ENCODE measurements around the gene RNF150.

Gene RNF150

DNA sequence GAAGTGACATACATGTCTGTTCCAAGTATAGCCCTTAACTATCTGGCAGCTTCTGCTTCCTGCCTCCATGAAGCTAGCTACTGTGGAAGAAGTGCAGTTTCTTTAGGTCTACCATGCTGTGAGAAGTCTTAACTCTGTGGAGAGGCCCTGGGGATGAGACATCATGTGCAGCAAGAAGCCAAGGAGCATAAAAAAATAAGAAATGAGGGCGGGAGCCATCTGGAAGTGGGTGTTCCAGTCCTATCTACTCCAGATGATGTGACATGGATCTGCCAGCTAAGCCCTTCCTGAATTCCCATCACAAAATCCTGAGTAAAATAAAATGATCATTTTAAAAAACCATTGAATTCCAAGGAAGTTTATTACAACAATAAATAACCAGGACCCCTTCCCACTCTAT, 289.2 kb downstream of the RNF150 start:
- TF ChIP-seq ZNF8 (CRISPR knock-in tag; IDR thresholded peaks at IDR 0.05) (no peak), ZNF70 (CRISPR knock-in tag; IDR thresholded peaks at IDR 0.05) (no peak), PPARA (CRISPR knock-in tag; IDR thresholded peaks at IDR 0.05; ENCODE audit: borderline replicate concordance) (no peak)
- no peak for ATAC-seq

DNA sequence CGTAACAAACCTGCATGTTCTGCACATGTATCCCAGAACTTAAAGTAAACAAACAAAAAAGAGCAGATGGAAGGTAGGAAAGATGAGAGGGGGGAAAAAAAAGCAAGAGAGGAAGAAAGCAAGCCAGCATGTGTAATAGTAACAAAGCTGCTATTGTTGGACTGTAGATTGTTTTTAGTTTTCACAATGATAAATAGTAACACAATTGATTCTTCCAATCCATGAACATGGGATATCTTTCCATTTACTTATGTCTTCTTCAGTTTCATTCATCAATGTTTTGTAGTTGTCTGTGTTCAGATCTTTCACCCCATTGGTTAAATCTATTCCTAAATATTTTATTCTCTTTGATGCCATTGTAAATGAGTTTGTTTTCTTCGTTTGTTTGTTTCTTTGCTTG, 292.1 kb downstream of the RNF150 start:
- no peak for ATAC-seq
- TF ChIP-seq ZNF8 (CRISPR knock-in tag; IDR thresholded peaks at IDR 0.05) = no peak
- no peak for TF ChIP-seq PPARA (CRISPR knock-in tag; IDR thresholded peaks at IDR 0.05; ENCODE audit: borderline replicate concordance)
- TF ChIP-seq TOX (CRISPR knock-in tag; IDR thresholded peaks at IDR 0.05; ENCODE audit: borderline replicate concordance) = no peak
- no peak for TF ChIP-seq TCF4 (CRISPR knock-in tag; IDR thresholded peaks at IDR 0.05; ENCODE audit: borderline replicate concordance)
- TF ChIP-seq ZC3H10 (CRISPR knock-in tag; IDR thresholded peaks at IDR 0.05) = no peak

DNA sequence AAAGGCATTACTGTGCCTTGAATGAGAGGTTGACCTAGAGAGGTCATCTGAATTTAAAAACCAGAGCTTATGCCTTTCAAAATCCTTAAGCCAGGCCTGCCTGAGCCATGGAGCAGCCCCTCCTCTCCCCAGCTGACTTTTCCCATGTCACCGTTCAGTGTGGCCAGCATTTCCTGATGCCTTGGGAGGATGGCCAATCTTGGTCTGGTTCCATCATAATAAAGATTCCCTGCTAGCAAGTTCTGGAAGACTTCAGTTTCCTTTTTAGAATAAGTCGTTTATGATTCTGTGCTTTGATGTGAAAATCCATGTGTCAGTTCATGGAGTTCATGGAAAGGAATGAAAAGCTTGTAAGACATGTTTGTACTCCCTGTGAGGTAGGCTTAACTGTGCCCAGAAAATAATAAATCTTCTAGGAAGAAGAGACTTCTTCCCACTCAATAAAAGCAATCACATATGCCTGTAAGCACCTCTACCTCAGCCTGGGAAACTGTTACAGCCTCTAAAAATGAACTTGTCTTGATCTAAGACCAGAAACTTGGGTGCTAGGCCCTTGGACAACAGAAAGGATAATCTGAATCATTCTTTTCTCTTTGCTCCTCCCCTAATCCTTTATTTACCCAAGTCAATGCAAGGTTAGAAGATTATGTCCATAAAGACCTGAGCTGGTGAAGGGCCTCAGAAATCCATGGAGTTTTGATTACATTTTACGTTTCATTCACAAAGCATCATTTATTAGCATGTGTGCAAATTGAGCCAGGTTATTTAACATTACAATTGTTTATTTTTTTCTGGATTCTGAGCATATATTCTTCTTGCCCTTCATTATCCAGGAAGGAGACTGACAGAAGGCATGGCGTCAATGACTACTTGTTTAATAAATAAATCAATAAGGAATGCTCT, 293.1 kb downstream of the RNF150 start:
- no peak for ATAC-seq
- TF ChIP-seq, protein P1, sequence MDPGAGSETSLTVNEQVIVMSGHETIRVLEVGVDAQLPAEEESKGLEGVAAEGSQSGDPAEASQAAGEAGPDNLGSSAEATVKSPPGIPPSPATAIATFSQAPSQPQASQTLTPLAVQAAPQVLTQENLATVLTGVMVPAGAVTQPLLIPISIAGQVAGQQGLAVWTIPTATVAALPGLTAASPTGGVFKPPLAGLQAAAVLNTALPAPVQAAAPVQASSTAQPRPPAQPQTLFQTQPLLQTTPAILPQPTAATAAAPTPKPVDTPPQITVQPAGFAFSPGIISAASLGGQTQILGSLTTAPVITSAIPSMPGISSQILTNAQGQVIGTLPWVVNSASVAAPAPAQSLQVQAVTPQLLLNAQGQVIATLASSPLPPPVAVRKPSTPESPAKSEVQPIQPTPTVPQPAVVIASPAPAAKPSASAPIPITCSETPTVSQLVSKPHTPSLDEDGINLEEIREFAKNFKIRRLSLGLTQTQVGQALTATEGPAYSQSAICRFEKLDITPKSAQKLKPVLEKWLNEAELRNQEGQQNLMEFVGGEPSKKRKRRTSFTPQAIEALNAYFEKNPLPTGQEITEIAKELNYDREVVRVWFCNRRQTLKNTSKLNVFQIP (CRISPR knock-in tag; IDR thresholded peaks at IDR 0.05; ENCODE audit: borderline replicate concordance, low read depth) = no peak
- TF ChIP-seq ESRRG (CRISPR knock-in tag; IDR thresholded peaks at IDR 0.05) = no peak
- TF ChIP-seq, protein P2, sequence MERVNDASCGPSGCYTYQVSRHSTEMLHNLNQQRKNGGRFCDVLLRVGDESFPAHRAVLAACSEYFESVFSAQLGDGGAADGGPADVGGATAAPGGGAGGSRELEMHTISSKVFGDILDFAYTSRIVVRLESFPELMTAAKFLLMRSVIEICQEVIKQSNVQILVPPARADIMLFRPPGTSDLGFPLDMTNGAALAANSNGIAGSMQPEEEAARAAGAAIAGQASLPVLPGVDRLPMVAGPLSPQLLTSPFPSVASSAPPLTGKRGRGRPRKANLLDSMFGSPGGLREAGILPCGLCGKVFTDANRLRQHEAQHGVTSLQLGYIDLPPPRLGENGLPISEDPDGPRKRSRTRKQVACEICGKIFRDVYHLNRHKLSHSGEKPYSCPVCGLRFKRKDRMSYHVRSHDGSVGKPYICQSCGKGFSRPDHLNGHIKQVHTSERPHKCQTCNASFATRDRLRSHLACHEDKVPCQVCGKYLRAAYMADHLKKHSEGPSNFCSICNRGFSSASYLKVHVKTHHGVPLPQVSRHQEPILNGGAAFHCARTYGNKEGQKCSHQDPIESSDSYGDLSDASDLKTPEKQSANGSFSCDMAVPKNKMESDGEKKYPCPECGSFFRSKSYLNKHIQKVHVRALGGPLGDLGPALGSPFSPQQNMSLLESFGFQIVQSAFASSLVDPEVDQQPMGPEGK (CRISPR knock-in tag; IDR thresholded peaks at IDR 0.05; ENCODE audit: borderline replicate concordance) = no peak
- TF ChIP-seq CSDC2 (CRISPR knock-in tag; IDR thresholded peaks at IDR 0.05) = no peak
- TF ChIP-seq, protein P3, sequence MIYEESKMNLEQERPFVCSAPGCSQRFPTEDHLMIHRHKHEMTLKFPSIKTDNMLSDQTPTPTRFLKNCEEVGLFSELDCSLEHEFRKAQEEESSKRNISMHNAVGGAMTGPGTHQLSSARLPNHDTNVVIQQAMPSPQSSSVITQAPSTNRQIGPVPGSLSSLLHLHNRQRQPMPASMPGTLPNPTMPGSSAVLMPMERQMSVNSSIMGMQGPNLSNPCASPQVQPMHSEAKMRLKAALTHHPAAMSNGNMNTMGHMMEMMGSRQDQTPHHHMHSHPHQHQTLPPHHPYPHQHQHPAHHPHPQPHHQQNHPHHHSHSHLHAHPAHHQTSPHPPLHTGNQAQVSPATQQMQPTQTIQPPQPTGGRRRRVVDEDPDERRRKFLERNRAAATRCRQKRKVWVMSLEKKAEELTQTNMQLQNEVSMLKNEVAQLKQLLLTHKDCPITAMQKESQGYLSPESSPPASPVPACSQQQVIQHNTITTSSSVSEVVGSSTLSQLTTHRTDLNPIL (CRISPR knock-in tag; IDR thresholded peaks at IDR 0.05; ENCODE audit: low read depth) = no peak
- TF ChIP-seq PPARA (CRISPR knock-in tag; IDR thresholded peaks at IDR 0.05; ENCODE audit: borderline replicate concordance) = no peak
- TF ChIP-seq OSR1 (CRISPR knock-in tag; IDR thresholded peaks at IDR 0.05) = no peak
- TF ChIP-seq SNAI2 (CRISPR knock-in tag; IDR thresholded peaks at IDR 0.05) = no peak
- TF ChIP-seq BACH2 (CRISPR knock-in tag; IDR thresholded peaks at IDR 0.05; ENCODE audit: borderline replicate concordance) = no peak
- no peak for TF ChIP-seq ZC3H10 (CRISPR knock-in tag; IDR thresholded peaks at IDR 0.05)
- no peak for TF ChIP-seq ZNF70 (CRISPR knock-in tag; IDR thresholded peaks at IDR 0.05)
- TF ChIP-seq, protein P4, sequence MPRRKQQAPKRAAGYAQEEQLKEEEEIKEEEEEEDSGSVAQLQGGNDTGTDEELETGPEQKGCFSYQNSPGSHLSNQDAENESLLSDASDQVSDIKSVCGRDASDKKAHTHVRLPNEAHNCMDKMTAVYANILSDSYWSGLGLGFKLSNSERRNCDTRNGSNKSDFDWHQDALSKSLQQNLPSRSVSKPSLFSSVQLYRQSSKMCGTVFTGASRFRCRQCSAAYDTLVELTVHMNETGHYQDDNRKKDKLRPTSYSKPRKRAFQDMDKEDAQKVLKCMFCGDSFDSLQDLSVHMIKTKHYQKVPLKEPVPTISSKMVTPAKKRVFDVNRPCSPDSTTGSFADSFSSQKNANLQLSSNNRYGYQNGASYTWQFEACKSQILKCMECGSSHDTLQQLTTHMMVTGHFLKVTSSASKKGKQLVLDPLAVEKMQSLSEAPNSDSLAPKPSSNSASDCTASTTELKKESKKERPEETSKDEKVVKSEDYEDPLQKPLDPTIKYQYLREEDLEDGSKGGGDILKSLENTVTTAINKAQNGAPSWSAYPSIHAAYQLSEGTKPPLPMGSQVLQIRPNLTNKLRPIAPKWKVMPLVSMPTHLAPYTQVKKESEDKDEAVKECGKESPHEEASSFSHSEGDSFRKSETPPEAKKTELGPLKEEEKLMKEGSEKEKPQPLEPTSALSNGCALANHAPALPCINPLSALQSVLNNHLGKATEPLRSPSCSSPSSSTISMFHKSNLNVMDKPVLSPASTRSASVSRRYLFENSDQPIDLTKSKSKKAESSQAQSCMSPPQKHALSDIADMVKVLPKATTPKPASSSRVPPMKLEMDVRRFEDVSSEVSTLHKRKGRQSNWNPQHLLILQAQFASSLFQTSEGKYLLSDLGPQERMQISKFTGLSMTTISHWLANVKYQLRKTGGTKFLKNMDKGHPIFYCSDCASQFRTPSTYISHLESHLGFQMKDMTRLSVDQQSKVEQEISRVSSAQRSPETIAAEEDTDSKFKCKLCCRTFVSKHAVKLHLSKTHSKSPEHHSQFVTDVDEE (CRISPR knock-in tag; IDR thresholded peaks at IDR 0.05) = no peak
- TF ChIP-seq, protein P5, sequence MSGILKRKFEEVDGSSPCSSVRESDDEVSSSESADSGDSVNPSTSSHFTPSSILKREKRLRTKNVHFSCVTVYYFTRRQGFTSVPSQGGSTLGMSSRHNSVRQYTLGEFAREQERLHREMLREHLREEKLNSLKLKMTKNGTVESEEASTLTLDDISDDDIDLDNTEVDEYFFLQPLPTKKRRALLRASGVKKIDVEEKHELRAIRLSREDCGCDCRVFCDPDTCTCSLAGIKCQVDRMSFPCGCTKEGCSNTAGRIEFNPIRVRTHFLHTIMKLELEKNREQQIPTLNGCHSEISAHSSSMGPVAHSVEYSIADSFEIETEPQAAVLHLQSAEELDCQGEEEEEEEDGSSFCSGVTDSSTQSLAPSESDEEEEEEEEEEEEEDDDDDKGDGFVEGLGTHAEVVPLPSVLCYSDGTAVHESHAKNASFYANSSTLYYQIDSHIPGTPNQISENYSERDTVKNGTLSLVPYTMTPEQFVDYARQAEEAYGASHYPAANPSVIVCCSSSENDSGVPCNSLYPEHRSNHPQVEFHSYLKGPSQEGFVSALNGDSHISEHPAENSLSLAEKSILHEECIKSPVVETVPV (CRISPR knock-in tag; IDR thresholded peaks at IDR 0.05) = no peak
- no peak for TF ChIP-seq ZNF8 (CRISPR knock-in tag; IDR thresholded peaks at IDR 0.05)
- no peak for TF ChIP-seq ZNF565 (CRISPR knock-in tag; conservative IDR thresholded peaks at IDR 0.05; ENCODE audit: low read depth)
- no peak for TF ChIP-seq ZFP30 (CRISPR knock-in tag; IDR thresholded peaks at IDR 0.05)
- no peak for TF ChIP-seq ARNTL (CRISPR knock-in tag; IDR thresholded peaks at IDR 0.05; ENCODE audit: borderline replicate concordance, low read depth)
- no peak for TF ChIP-seq ZFP3 (CRISPR knock-in tag; IDR thresholded peaks at IDR 0.05)

Measured in SK-N-SH treated with all-trans-retinoic acid at 6 μM for 48 hours (cell line).